Mesendoderm (in vitro differentiated cells): Measurements from ENCODE around the gene IRX4.

ENCODE experiments used
- DNase-seq: peaks from one replicate; pipeline ENCODE4 v3.0.0; 2013
- H2AK5ac ChIP-seq: 2 replicates; pipeline ENCODE4 v1.6.1; 2013; ENCODE audit warnings: low read length, inconsistent platforms
- H2BK120ac ChIP-seq: 2 replicates; pipeline ENCODE4 v1.6.1; 2013; ENCODE audit warnings: low read depth, mild to moderate bottlenecking, low read length, moderate library complexity, mixed read lengths
- H2BK15ac ChIP-seq: replicated peaks from 2 replicates; pipeline ENCODE4 v1.6.1; 2013; ENCODE audit warnings: low read depth, mild to moderate bottlenecking, moderate library complexity
- H2BK5ac ChIP-seq: 2 replicates; pipeline ENCODE4 v1.6.1; 2013; ENCODE audit warnings: low read length, inconsistent platforms
- H3K18ac ChIP-seq: 2 replicates; pipeline ENCODE4 v1.6.1; 2013; ENCODE audit warnings: mild to moderate bottlenecking, low read length, mixed read lengths
- H3K23ac ChIP-seq: one replicate; pipeline ENCODE4 v1.6.1; 2013; ENCODE audit warnings: low read length
- H3K27ac ChIP-seq: 2 replicates; pipeline ENCODE4 v1.5.1; 2013; ENCODE audit warnings: low read depth, mild to moderate bottlenecking, inconsistent platforms, low read length, moderate library complexity
- H3K27me3 ChIP-seq: 2 replicates; pipeline ENCODE4 v1.6.1; 2013; ENCODE audit warnings: low read length, control low read depth, mild to moderate bottlenecking, inconsistent platforms; ENCODE audit not compliant: insufficient read depth, poor library complexity
- H3K36me3 ChIP-seq: 2 replicates; pipeline ENCODE4 v1.6.1; 2013; ENCODE audit warnings: low read length, inconsistent platforms; ENCODE audit not compliant: control insufficient read depth, insufficient read depth
- H3K4ac ChIP-seq: one replicate; pipeline ENCODE4 v1.6.1; 2013; ENCODE audit warnings: low read depth, mild to moderate bottlenecking, low read length, moderate library complexity
- H3K4me1 ChIP-seq: 2 replicates; pipeline ENCODE4 v1.6.1; 2013; ENCODE audit warnings: low read depth, low read length, inconsistent platforms; ENCODE audit not compliant: control insufficient read depth
- H3K4me2 ChIP-seq: 2 replicates; pipeline ENCODE4 v1.6.1; 2013; ENCODE audit warnings: low read length
- H3K4me3 ChIP-seq: 2 replicates; pipeline ENCODE4 v1.5.1; 2013; ENCODE audit warnings: mild to moderate bottlenecking, low read length
- H3K56ac ChIP-seq: one replicate; pipeline ENCODE4 v1.6.1; 2013; ENCODE audit warnings: low read length
- H3K79me1 ChIP-seq: 2 replicates; pipeline ENCODE4 v1.6.1; 2013; ENCODE audit warnings: low read length, inconsistent platforms
- H3K79me2 ChIP-seq: 2 replicates; pipeline ENCODE4 v1.6.1; 2013; ENCODE audit warnings: mild to moderate bottlenecking, low read length; ENCODE audit not compliant: control insufficient read depth, insufficient read depth
- H3K9ac ChIP-seq: 2 replicates; pipeline ENCODE4 v1.6.1; 2013; ENCODE audit warnings: low read length, inconsistent platforms
- H4K5ac ChIP-seq: one replicate; pipeline ENCODE4 v1.6.1; 2013; ENCODE audit warnings: low read length
- H4K8ac ChIP-seq: one replicate; pipeline ENCODE4 v1.6.1; 2013; ENCODE audit warnings: low read depth, mild to moderate bottlenecking, control low read depth, low read length, moderate library complexity
- WGBS: extraction: QIAGEN DNeasy Blood & Tissue Kit; methylation state at CpG from one replicate; pipeline ENCODE4 v1.1.7; 2013; ENCODE audit warnings: low lambda C conversion rate, missing lambda C conversion rate; ENCODE audit not compliant: insufficient coverage; ENCODE audit errors: extremely low coverage; 5-methylcytosine and 5-hydroxymethylcytosine counted together

The IRX4 gene

GRCh38 chr5:1835431-1835830 is 47.3 kb downstream of the IRX4 start:
- no peak overlapping the region for H2BK15ac ChIP-seq
- H2BK120ac ChIP-seq, result no peak overlapping the region
- no peak overlapping the region for H3K18ac ChIP-seq
- H3K9ac ChIP-seq, result no peak overlapping the region
- H3K4ac ChIP-seq, result no peak overlapping the region
- H3K27ac ChIP-seq, result no peak overlapping the region
- WGBS, result no CpG with 5 or more reads among the region's 13 CpGs
- no peak overlapping the region for H2AK5ac ChIP-seq
- no peak overlapping the region for H3K56ac ChIP-seq
- H4K8ac ChIP-seq, result no peak overlapping the region
- no peak overlapping the region for H4K5ac ChIP-seq
- no peaks in the 10 kb centered on the region for H3K4me1 ChIP-seq
- H3K4me3 ChIP-seq, result no peak overlapping the region
- no peak overlapping the region for H3K4me2 ChIP-seq
- no peaks in the 10 kb centered on the region for H3K36me3 ChIP-seq
- H3K27me3 ChIP-seq, result no peaks in the 10 kb centered on the region
- H3K79me1 ChIP-seq, result no peaks in the 10 kb centered on the region
- DNase-seq, result no peak
- no peak overlapping the region for H3K23ac ChIP-seq
- H2BK5ac ChIP-seq, result no peak overlapping the region
- H3K79me2 ChIP-seq, result no peaks in the 10 kb centered on the region

GRCh38 chr5:1834721-1835429 is 47.9 kb downstream of the IRX4 start:
- no peak overlapping the region for H3K4ac ChIP-seq
- no CpG with 5 or more reads among the region's 21 CpGs for WGBS
- H3K4me2 ChIP-seq, result no peak overlapping the region
- no peak overlapping the region for H4K5ac ChIP-seq
- H2AK5ac ChIP-seq, result no peak overlapping the region
- no peak overlapping the region for H4K8ac ChIP-seq
- no peak overlapping the region for H3K4me3 ChIP-seq
- no peak overlapping the region for H2BK15ac ChIP-seq
- H3K56ac ChIP-seq, result no peak overlapping the region
- no peak for DNase-seq
- no peak overlapping the region for H3K18ac ChIP-seq
- no peaks in the 10 kb centered on the region for H3K4me1 ChIP-seq
- H3K27ac ChIP-seq, result no peak overlapping the region
- no peaks in the 10 kb centered on the region for H3K27me3 ChIP-seq
- H2BK5ac ChIP-seq, result no peak overlapping the region
- no peaks in the 10 kb centered on the region for H3K79me2 ChIP-seq
- H3K9ac ChIP-seq, result no peak overlapping the region
- H2BK120ac ChIP-seq, result no peak overlapping the region
- H3K36me3 ChIP-seq, result no peaks in the 10 kb centered on the region
- H3K23ac ChIP-seq, result no peak overlapping the region
- no peaks in the 10 kb centered on the region for H3K79me1 ChIP-seq

- Histone ChIP-seq H2BK120ac (no peak overlapping the region), H2BK5ac (no peak overlapping the region), H3K4me1 (no peaks in the 10 kb centered on the region), H3K4ac (no peak overlapping the region), H3K36me3 (no peaks in the 10 kb centered on the region), H3K79me1 (no peaks in the 10 kb centered on the region), H3K56ac (no peak overlapping the region), H3K4me3 (no peak overlapping the region), H3K18ac (no peak overlapping the region), H3K79me2 (no peaks in the 10 kb centered on the region), H3K23ac (no peak overlapping the region), H4K8ac (no peak overlapping the region), H3K4me2 (no peak overlapping the region), H3K27me3 (no peaks in the 10 kb centered on the region), H3K27ac (no peak overlapping the region), H2AK5ac (no peak overlapping the region), H3K9ac (no peak overlapping the region), H2BK15ac (no peak overlapping the region), H4K5ac (no peak overlapping the region)
- DNase-seq, result no peak
- WGBS, result no CpG with 5 or more reads among the region's 22 CpGs
Measured at GRCh38 chr5:1834022-1834551, 48.6 kb downstream of the IRX4 start.

- no peaks in the 10 kb centered on the region for H3K79me1 ChIP-seq
- H2BK5ac ChIP-seq, result no peak overlapping the region
- H3K27me3 ChIP-seq, result no peaks in the 10 kb centered on the region
- H3K4me3 ChIP-seq, result no peak overlapping the region
- H3K4ac ChIP-seq, result no peak overlapping the region
- H3K79me2 ChIP-seq, result no peaks in the 10 kb centered on the region
- no peak overlapping the region for H3K18ac ChIP-seq
- H2AK5ac ChIP-seq, result no peak overlapping the region
- no peak overlapping the region for H2BK15ac ChIP-seq
- no peak for DNase-seq
- H4K8ac ChIP-seq, result no peak overlapping the region
- H3K27ac ChIP-seq, result no peak overlapping the region
- H3K56ac ChIP-seq, result no peak overlapping the region
- H2BK120ac ChIP-seq, result no peak overlapping the region
- H3K4me2 ChIP-seq, result no peak overlapping the region
- H3K9ac ChIP-seq, result no peak overlapping the region
- H4K5ac ChIP-seq, result no peak overlapping the region
- H3K4me1 ChIP-seq, result no peaks in the 10 kb centered on the region
- H3K36me3 ChIP-seq, result no peaks in the 10 kb centered on the region
- no CpG with 5 or more reads among the region's 16 CpGs for WGBS
- H3K23ac ChIP-seq, result no peak overlapping the region
Measured at GRCh38 chr5:1833264-1834021, 49.3 kb downstream of the IRX4 start.

GRCh38 chr5:1832511-1833250 is 50.0 kb downstream of the IRX4 start:
- H4K8ac ChIP-seq, result no peak overlapping the region
- no peaks in the 10 kb centered on the region for H3K36me3 ChIP-seq
- H3K4ac ChIP-seq, result no peak overlapping the region
- H4K5ac ChIP-seq, result no peak overlapping the region
- no CpG with 5 or more reads among the region's 28 CpGs for WGBS
- H3K4me2 ChIP-seq, result no peak overlapping the region
- H3K79me1 ChIP-seq, result no peaks in the 10 kb centered on the region
- no peak overlapping the region for H2BK5ac ChIP-seq
- no peaks in the 10 kb centered on the region for H3K27me3 ChIP-seq
- H3K56ac ChIP-seq, result no peak overlapping the region
- no peaks in the 10 kb centered on the region for H3K4me1 ChIP-seq
- no peak overlapping the region for H3K18ac ChIP-seq
- DNase-seq, result no peak
- H2BK15ac ChIP-seq, result no peak overlapping the region
- H3K23ac ChIP-seq, result no peak overlapping the region
- no peaks in the 10 kb centered on the region for H3K79me2 ChIP-seq
- H2BK120ac ChIP-seq, result no peak overlapping the region
- H3K4me3 ChIP-seq, result no peak overlapping the region
- H2AK5ac ChIP-seq, result no peak overlapping the region
- H3K9ac ChIP-seq, result no peak overlapping the region
- no peak overlapping the region for H3K27ac ChIP-seq
